A549 treated with RU486 at 1 μM for 4 hours (cell line): Measurements from ENCODE around the gene TTLL11. TPM values are rescaled to one million over a fixed set of nuclear protein-coding genes. Genes with fewer than 3 reads are reported as not detected.

ENCODE experiments used
- total RNA-seq: library from RNA; stranded (reverse); fragments of 200-300 nt; extraction: Qiagen RNA extraction; gene quantifications from 5 replicates; pipeline ENCODE4 v1.2.3, GENCODE V29; 2022; ENCODE audit warnings: low read depth

TTLL11 gene, protein sequence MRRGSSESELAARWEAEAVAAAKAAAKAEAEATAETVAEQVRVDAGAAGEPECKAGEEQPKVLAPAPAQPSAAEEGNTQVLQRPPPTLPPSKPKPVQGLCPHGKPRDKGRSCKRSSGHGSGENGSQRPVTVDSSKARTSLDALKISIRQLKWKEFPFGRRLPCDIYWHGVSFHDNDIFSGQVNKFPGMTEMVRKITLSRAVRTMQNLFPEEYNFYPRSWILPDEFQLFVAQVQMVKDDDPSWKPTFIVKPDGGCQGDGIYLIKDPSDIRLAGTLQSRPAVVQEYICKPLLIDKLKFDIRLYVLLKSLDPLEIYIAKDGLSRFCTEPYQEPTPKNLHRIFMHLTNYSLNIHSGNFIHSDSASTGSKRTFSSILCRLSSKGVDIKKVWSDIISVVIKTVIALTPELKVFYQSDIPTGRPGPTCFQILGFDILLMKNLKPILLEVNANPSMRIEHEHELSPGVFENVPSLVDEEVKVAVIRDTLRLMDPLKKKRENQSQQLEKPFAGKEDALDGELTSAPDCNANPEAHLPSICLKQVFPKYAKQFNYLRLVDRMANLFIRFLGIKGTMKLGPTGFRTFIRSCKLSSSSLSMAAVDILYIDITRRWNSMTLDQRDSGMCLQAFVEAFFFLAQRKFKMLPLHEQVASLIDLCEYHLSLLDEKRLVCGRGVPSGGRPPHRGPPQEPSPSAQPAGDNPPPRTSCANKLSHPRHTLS
- total RNA-seq, result 3.1 to 4.5 TPM (median 3.8 TPM) in 5 replicates

DNA sequence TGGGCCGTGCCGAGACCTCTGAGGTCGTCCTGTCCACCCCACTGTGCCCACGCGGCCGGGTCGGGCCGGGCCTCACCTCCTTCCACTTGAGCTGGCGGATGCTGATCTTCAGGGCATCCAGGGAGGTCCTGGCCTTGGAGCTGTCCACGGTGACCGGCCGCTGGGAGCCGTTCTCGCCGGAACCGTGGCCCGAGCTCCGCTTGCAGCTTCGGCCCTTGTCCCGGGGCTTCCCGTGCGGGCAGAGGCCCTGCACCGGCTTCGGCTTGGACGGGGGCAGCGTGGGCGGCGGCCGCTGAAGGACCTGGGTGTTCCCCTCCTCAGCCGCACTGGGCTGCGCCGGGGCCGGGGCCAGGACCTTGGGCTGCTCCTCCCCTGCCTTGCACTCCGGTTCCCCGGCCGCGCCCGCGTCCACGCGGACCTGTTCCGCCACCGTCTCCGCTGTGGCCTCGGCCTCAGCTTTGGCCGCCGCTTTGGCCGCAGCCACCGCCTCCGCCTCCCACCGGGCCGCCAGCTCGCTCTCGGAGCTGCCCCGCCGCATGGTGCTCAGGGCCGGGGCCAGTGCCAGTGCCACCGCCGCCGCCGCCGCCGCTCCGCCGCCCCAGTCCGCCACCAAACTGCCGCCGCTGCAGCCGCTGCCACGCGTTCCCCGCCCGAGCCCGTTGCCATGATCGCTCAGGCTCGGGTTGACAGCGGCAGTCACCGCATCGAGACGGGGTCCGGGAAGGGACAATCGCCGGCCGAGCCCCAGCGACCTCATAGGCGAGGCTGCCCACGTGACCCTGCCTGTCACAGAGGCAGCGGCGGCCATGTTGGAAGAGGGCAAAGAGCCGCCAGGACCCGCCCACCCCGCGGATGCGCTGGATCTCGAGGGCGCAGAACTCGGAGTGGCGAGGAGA is at the start of gene TTLL11:
Gene TTLL11 (minus strand): TSS at position 698 of the 896 bp plus-strand sequence. CDS start 160 bp downstream, at position 538.

Other genes starting within 250 kb of the TTLL11 start
- 92.7 to 120 TPM (median 101 TPM) in 5 replicates for gene NDUFA8, start 66.5 kb upstream of the TTLL11 start, total RNA-seq
- not detected in 5 replicates for gene MORN5, start 66.6 kb upstream of the TTLL11 start, total RNA-seq
- 0.32 to 0.39 TPM (median 0.38 TPM) in 5 replicates for gene LHX6, start 135.6 kb upstream of the TTLL11 start, total RNA-seq
- gene RBM18, start 171.5 kb upstream of the TTLL11 start, total RNA-seq, result 15.7 to 21.9 TPM (median 20.3 TPM) in 5 replicates
- 60.3 to 76.2 TPM (median 68.9 TPM) in 5 replicates for gene MRRF, start 171.6 kb upstream of the TTLL11 start, total RNA-seq